GM18511 (cell line): Measurements from ENCODE around the gene DNAI1.
"Not testable (repeated sequence)": the region's sequence is repeated elsewhere in the genome, so short reads cannot be mapped to it uniquely, and the experiment has no call there.

Experiments
- ATAC-seq: cut with Tn5 transposase; IDR thresholded peaks from one replicate; pipeline ENCODE4 v1.9.1; 2021; ENCODE audit warnings: mild to moderate bottlenecking, moderate library complexity; ENCODE audit not compliant: unreplicated experiment

The DNAI1 gene

GRCh38 chr9:34458013-34458958 is at the start of gene DNAI1, which contains the start of gene FAM219A:
DNAI1 (plus strand) TSS chr9:34458805; CDS start chr9:34459006, 201 bp downstream.
FAM219A (minus strand) TSS chr9:34458570; CDS start chr9:34458263, 307 bp downstream.
- ATAC-seq: peak; percentile 99

- no peak for ATAC-seq
Observed at GRCh38 chr9:34409154-34409553, 49.5 kb upstream of the DNAI1 start.

GRCh38 chr9:34412336-34412735 is 46.3 kb upstream of the DNAI1 start:
- no peak for ATAC-seq

- ATAC-seq: no peak
Observed at GRCh38 chr9:34413231-34413852, 45.3 kb upstream of the DNAI1 start.

GRCh38 chr9:34417734-34418133 is 40.9 kb upstream of the DNAI1 start:
- no peak for ATAC-seq

GRCh38 chr9:34419716-34420504 is 38.7 kb upstream of the DNAI1 start:
- ATAC-seq: no peak

GRCh38 chr9:34426347-34427074 is 32.1 kb upstream of the DNAI1 start:
- no peak for ATAC-seq

GRCh38 chr9:34428325-34428958 is 30.2 kb upstream of the DNAI1 start:
- ATAC-seq: no peak

GRCh38 chr9:34430843-34431437 is 27.7 kb upstream of the DNAI1 start:
- ATAC-seq: no peak

- ATAC-seq: no peak
Observed at GRCh38 chr9:34431667-34432066, 26.9 kb upstream of the DNAI1 start.

- ATAC-seq: peak; percentile 58
Observed at GRCh38 chr9:34437006-34437925, 21.3 kb upstream of the DNAI1 start.

GRCh38 chr9:34437926-34438307 is 20.7 kb upstream of the DNAI1 start:
- not testable (repeated sequence) for ATAC-seq

- ATAC-seq: not testable (repeated sequence)
Observed at GRCh38 chr9:34438465-34438864, 20.1 kb upstream of the DNAI1 start.

GRCh38 chr9:34440017-34440416 is 18.6 kb upstream of the DNAI1 start:
- ATAC-seq: no peak

- ATAC-seq: no peak
Observed at GRCh38 chr9:34442770-34443169, 15.8 kb upstream of the DNAI1 start.

GRCh38 chr9:34443533-34443932 is 15.1 kb upstream of the DNAI1 start:
- ATAC-seq: no peak

GRCh38 chr9:34443976-34444375 is 14.6 kb upstream of the DNAI1 start:
- ATAC-seq: no peak

- no peak for ATAC-seq
Observed at GRCh38 chr9:34446468-34446891, 12.1 kb upstream of the DNAI1 start.

GRCh38 chr9:34446951-34447350 is 11.7 kb upstream of the DNAI1 start:
- ATAC-seq: no peak
